Measurements from ENCODE around the gene FSTL3. TPM values are rescaled to one million over a fixed set of nuclear protein-coding genes. Genes with fewer than 3 reads are reported as not detected.
"Not testable (repeated sequence)": the region's sequence is repeated elsewhere in the genome, so short reads cannot be mapped to it uniquely, and the experiment has no call there.

Gene FSTL3
- polyA plus RNA-seq, 1 donor, result 32.9 TPM

GRCh38 chr19:698529-698928 lies 22.3 kb downstream of the FSTL3 start:
- not testable (repeated sequence) for H3K27ac ChIP-seq (ENCODE audit: low read length); H3K4me1 ChIP-seq (ENCODE audit: control insufficient read depth, insufficient read depth, low read length); DNase-seq; H3K4me3 ChIP-seq (ENCODE audit: low read length); H3K36me3 ChIP-seq (ENCODE audit: control insufficient read depth, insufficient read depth, low read length); H3K9me3 ChIP-seq (ENCODE audit: control insufficient read depth, low read depth, low read length)
- 100% methylated on average over 2 of the region's 15 CpGs for WGBS (ENCODE audit: insufficient coverage, low lambda C conversion rate)
- H3K27me3 ChIP-seq (ENCODE audit: control insufficient read depth, insufficient read depth, low read length), result peaks cover 12% of the 10 kb centered on the region

GRCh38 chr19:699885-700284 lies 23.7 kb downstream of the FSTL3 start:
- H3K4me3 ChIP-seq (ENCODE audit: low read length); H3K36me3 ChIP-seq (ENCODE audit: control insufficient read depth, insufficient read depth, low read length); H3K9me3 ChIP-seq (ENCODE audit: control insufficient read depth, low read depth, low read length); H3K27ac ChIP-seq (ENCODE audit: low read length); H3K4me1 ChIP-seq (ENCODE audit: control insufficient read depth, insufficient read depth, low read length); DNase-seq: not testable (repeated sequence)
- WGBS (ENCODE audit: insufficient coverage, low lambda C conversion rate), result no CpG with 5 or more reads among the region's 14 CpGs
- H3K27me3 ChIP-seq (ENCODE audit: control insufficient read depth, insufficient read depth, low read length), result peaks cover 11% of the 10 kb centered on the region

GRCh38 chr19:702847-703246 lies 26.7 kb downstream of the FSTL3 start:
- not testable (repeated sequence) for H3K27me3 ChIP-seq (ENCODE audit: control insufficient read depth, insufficient read depth, low read length); H3K27ac ChIP-seq (ENCODE audit: low read length); H3K4me1 ChIP-seq (ENCODE audit: control insufficient read depth, insufficient read depth, low read length); DNase-seq; H3K36me3 ChIP-seq (ENCODE audit: control insufficient read depth, insufficient read depth, low read length); H3K9me3 ChIP-seq (ENCODE audit: control insufficient read depth, low read depth, low read length)
- H3K4me3 ChIP-seq (ENCODE audit: low read length), result peak overlapping the region; percentile 67
- WGBS (ENCODE audit: insufficient coverage, low lambda C conversion rate), result no CpG with 5 or more reads among the region's 6 CpGs

- 33% methylated on average over 2 of the region's 4 CpGs for WGBS (ENCODE audit: insufficient coverage, low lambda C conversion rate)
- H3K36me3 ChIP-seq (ENCODE audit: control insufficient read depth, insufficient read depth, low read length), result no peaks in the 10 kb centered on the region
- peaks cover 4% of the 10 kb centered on the region for H3K27me3 ChIP-seq (ENCODE audit: control insufficient read depth, insufficient read depth, low read length)
- H3K4me3 ChIP-seq (ENCODE audit: low read length), result peak overlapping the region; percentile 67
- no peak for DNase-seq
- peaks cover 7% of the 10 kb centered on the region for H3K4me1 ChIP-seq (ENCODE audit: control insufficient read depth, insufficient read depth, low read length)
- peaks cover 4% of the 10 kb centered on the region for H3K9me3 ChIP-seq (ENCODE audit: control insufficient read depth, low read depth, low read length)
- H3K27ac ChIP-seq (ENCODE audit: low read length), result peak overlapping the region; percentile 61
These were observed 27.1 kb downstream of the FSTL3 start for GRCh38 chr19:703329-703650.

GRCh38 chr19:703651-704446 lies 27.7 kb downstream of the FSTL3 start:
- peaks cover 7% of the 10 kb centered on the region for H3K9me3 ChIP-seq (ENCODE audit: control insufficient read depth, low read depth, low read length)
- no peaks in the 10 kb centered on the region for H3K36me3 ChIP-seq (ENCODE audit: control insufficient read depth, insufficient read depth, low read length)
- peaks cover 4% of the 10 kb centered on the region for H3K27me3 ChIP-seq (ENCODE audit: control insufficient read depth, insufficient read depth, low read length)
- H3K27ac ChIP-seq (ENCODE audit: low read length), result peak overlapping the region; percentile 61
- peak; percentile 90 to 91 for DNase-seq
- WGBS (ENCODE audit: insufficient coverage, low lambda C conversion rate), result no CpG with 5 or more reads among the region's 50 CpGs
- peak overlapping the region; percentile 67 for H3K4me3 ChIP-seq (ENCODE audit: low read length)
- peaks cover 10% of the 10 kb centered on the region for H3K4me1 ChIP-seq (ENCODE audit: control insufficient read depth, insufficient read depth, low read length)

- H3K27ac ChIP-seq (ENCODE audit: low read length), result no peak overlapping the region
- H3K9me3 ChIP-seq (ENCODE audit: control insufficient read depth, low read depth, low read length), result peaks cover 7% of the 10 kb centered on the region
- DNase-seq, result no peak
- 20% methylated on average over 1 of the region's 14 CpGs for WGBS (ENCODE audit: insufficient coverage, low lambda C conversion rate)
- no peaks in the 10 kb centered on the region for H3K36me3 ChIP-seq (ENCODE audit: control insufficient read depth, insufficient read depth, low read length)
- peaks cover 10% of the 10 kb centered on the region for H3K4me1 ChIP-seq (ENCODE audit: control insufficient read depth, insufficient read depth, low read length)
- peaks cover 4% of the 10 kb centered on the region for H3K27me3 ChIP-seq (ENCODE audit: control insufficient read depth, insufficient read depth, low read length)
- peak overlapping the region; percentile 29 for H3K4me3 ChIP-seq (ENCODE audit: low read length)
These were observed 28.2 kb downstream of the FSTL3 start for GRCh38 chr19:704447-704741.

GRCh38 chr19:708154-709143 lies 32.3 kb downstream of the FSTL3 start, which contains the start of gene PALM:
PALM (plus strand) TSS chr19:708935; CDS start chr19:709147, 212 bp downstream.
- no CpG with 5 or more reads among the region's 93 CpGs for WGBS (ENCODE audit: insufficient coverage, low lambda C conversion rate)
- Histone ChIP-seq H3K9me3 (ENCODE audit: control insufficient read depth, low read depth, low read length) (peaks cover 7% of the 10 kb centered on the region), H3K27me3 (ENCODE audit: control insufficient read depth, insufficient read depth, low read length) (peaks cover 4% of the 10 kb centered on the region), H3K27ac (ENCODE audit: low read length) (peak within 1 kb of the TSS; percentile 40), H3K4me3 (ENCODE audit: low read length) (peak within 1 kb of the TSS; percentile 61), H3K4me1 (ENCODE audit: control insufficient read depth, insufficient read depth, low read length) (peaks cover 23% of the 10 kb centered on the region), H3K36me3 (ENCODE audit: control insufficient read depth, insufficient read depth, low read length) (no peaks in the 10 kb centered on the region)
- DNase-seq, result peak in 1 of 2 donors; percentile 32

GRCh38 chr19:709196-709964 lies 33.2 kb downstream of the FSTL3 start:
- Histone ChIP-seq H3K4me1 (ENCODE audit: control insufficient read depth, insufficient read depth, low read length) (peaks cover 19% of the 10 kb centered on the region), H3K4me3 (ENCODE audit: low read length) (peak overlapping the region; percentile 58), H3K36me3 (ENCODE audit: control insufficient read depth, insufficient read depth, low read length) (no peaks in the 10 kb centered on the region), H3K27ac (ENCODE audit: low read length) (no peak overlapping the region), H3K27me3 (ENCODE audit: control insufficient read depth, insufficient read depth, low read length) (peaks cover 1% of the 10 kb centered on the region), H3K9me3 (ENCODE audit: control insufficient read depth, low read depth, low read length) (peaks cover 4% of the 10 kb centered on the region)
- peak in 1 of 2 donors; percentile 17 for DNase-seq
- WGBS (ENCODE audit: insufficient coverage, low lambda C conversion rate), result no CpG with 5 or more reads among the region's 78 CpGs

- H3K27ac ChIP-seq (ENCODE audit: low read length), result peak overlapping the region; percentile 17
- no peaks in the 10 kb centered on the region for H3K27me3 ChIP-seq (ENCODE audit: control insufficient read depth, insufficient read depth, low read length)
- WGBS (ENCODE audit: insufficient coverage, low lambda C conversion rate), result no CpG with 5 or more reads among the region's 27 CpGs
- H3K36me3 ChIP-seq (ENCODE audit: control insufficient read depth, insufficient read depth, low read length), result no peaks in the 10 kb centered on the region
- peaks cover 17% of the 10 kb centered on the region for H3K4me1 ChIP-seq (ENCODE audit: control insufficient read depth, insufficient read depth, low read length)
- peak in 1 of 2 donors; percentile 50 for DNase-seq
- H3K9me3 ChIP-seq (ENCODE audit: control insufficient read depth, low read depth, low read length), result peaks cover 4% of the 10 kb centered on the region
- peak overlapping the region; percentile 58 for H3K4me3 ChIP-seq (ENCODE audit: low read length)
These were observed 33.9 kb downstream of the FSTL3 start for GRCh38 chr19:709965-710571.
